ENCODE measurements around the gene CCBE1.

CCBE1 gene

GRCh38 chr18:59570101-59570775 lies 127.0 kb downstream of the CCBE1 start:
- Histone ChIP-seq H3K27me3 (ENCODE audit: control insufficient read depth, insufficient read depth, low read length) (no peaks in the 10 kb centered on the region), H3K36me3 (ENCODE audit: control insufficient read depth, insufficient read depth, low read length) (no peaks in the 10 kb centered on the region), H3K9ac (ENCODE audit: low read length) (no peak overlapping the region), H3K9me3 (ENCODE audit: control insufficient read depth, low read length) (no peaks in the 10 kb centered on the region), H3K4me3 (ENCODE audit: low read length) (no peak overlapping the region), H3K4me1 (ENCODE audit: control insufficient read depth, insufficient read depth, low read length) (no peaks in the 10 kb centered on the region)

- H3K9ac ChIP-seq (ENCODE audit: low read length) = no peak overlapping the region
- H3K27me3 ChIP-seq (ENCODE audit: control insufficient read depth, insufficient read depth, low read length) = no peaks in the 10 kb centered on the region
- H3K9me3 ChIP-seq (ENCODE audit: control insufficient read depth, low read length) = no peaks in the 10 kb centered on the region
- no peaks in the 10 kb centered on the region for H3K4me1 ChIP-seq (ENCODE audit: control insufficient read depth, insufficient read depth, low read length)
- H3K36me3 ChIP-seq (ENCODE audit: control insufficient read depth, insufficient read depth, low read length) = no peaks in the 10 kb centered on the region
- H3K4me3 ChIP-seq (ENCODE audit: low read length) = no peak overlapping the region
Observed at GRCh38 chr18:59569390-59569791, 127.8 kb downstream of the CCBE1 start.

- Histone ChIP-seq H3K36me3 (ENCODE audit: control insufficient read depth, insufficient read depth, low read length) (no peaks in the 10 kb centered on the region), H3K9ac (ENCODE audit: low read length) (no peak overlapping the region), H3K4me1 (ENCODE audit: control insufficient read depth, insufficient read depth, low read length) (no peaks in the 10 kb centered on the region), H3K4me3 (ENCODE audit: low read length) (no peak overlapping the region), H3K9me3 (ENCODE audit: control insufficient read depth, low read length) (no peaks in the 10 kb centered on the region), H3K27me3 (ENCODE audit: control insufficient read depth, insufficient read depth, low read length) (no peaks in the 10 kb centered on the region)
Observed at GRCh38 chr18:59567431-59567830, 129.8 kb downstream of the CCBE1 start.

GRCh38 chr18:59566533-59566971 lies 130.7 kb downstream of the CCBE1 start:
- Histone ChIP-seq H3K27me3 (ENCODE audit: control insufficient read depth, insufficient read depth, low read length) (no peaks in the 10 kb centered on the region), H3K4me1 (ENCODE audit: control insufficient read depth, insufficient read depth, low read length) (no peaks in the 10 kb centered on the region)

GRCh38 chr18:59565957-59566356 lies 131.3 kb downstream of the CCBE1 start:
- no peak overlapping the region for H3K4me3 ChIP-seq (ENCODE audit: low read length)
- H3K27me3 ChIP-seq (ENCODE audit: control insufficient read depth, insufficient read depth, low read length) = no peaks in the 10 kb centered on the region
- no peaks in the 10 kb centered on the region for H3K36me3 ChIP-seq (ENCODE audit: control insufficient read depth, insufficient read depth, low read length)
- no peaks in the 10 kb centered on the region for H3K4me1 ChIP-seq (ENCODE audit: control insufficient read depth, insufficient read depth, low read length)
- no peaks in the 10 kb centered on the region for H3K9me3 ChIP-seq (ENCODE audit: control insufficient read depth, low read length)
- no peak overlapping the region for H3K9ac ChIP-seq (ENCODE audit: low read length)

More at GRCh38 chr18:59566533-59566971, 130.7 kb downstream of the CCBE1 start:
- no peak overlapping the region for H3K9ac ChIP-seq (ENCODE audit: low read length)
- no peaks in the 10 kb centered on the region for H3K36me3 ChIP-seq (ENCODE audit: control insufficient read depth, insufficient read depth, low read length)
- H3K4me3 ChIP-seq (ENCODE audit: low read length) = no peak overlapping the region
- no peaks in the 10 kb centered on the region for H3K9me3 ChIP-seq (ENCODE audit: control insufficient read depth, low read length)

- Histone ChIP-seq H3K36me3 (ENCODE audit: control insufficient read depth, insufficient read depth, low read length) (no peaks in the 10 kb centered on the region), H3K9me3 (ENCODE audit: control insufficient read depth, low read length) (no peaks in the 10 kb centered on the region), H3K9ac (ENCODE audit: low read length) (no peak overlapping the region), H3K4me1 (ENCODE audit: control insufficient read depth, insufficient read depth, low read length) (no peaks in the 10 kb centered on the region), H3K27me3 (ENCODE audit: control insufficient read depth, insufficient read depth, low read length) (no peaks in the 10 kb centered on the region), H3K4me3 (ENCODE audit: low read length) (no peak overlapping the region)
Observed at GRCh38 chr18:59564561-59564960, 132.7 kb downstream of the CCBE1 start.

GRCh38 chr18:59563176-59563785 lies 133.9 kb downstream of the CCBE1 start:
- Histone ChIP-seq H3K27me3 (ENCODE audit: control insufficient read depth, insufficient read depth, low read length) (no peaks in the 10 kb centered on the region), H3K36me3 (ENCODE audit: control insufficient read depth, insufficient read depth, low read length) (no peaks in the 10 kb centered on the region), H3K4me1 (ENCODE audit: control insufficient read depth, insufficient read depth, low read length) (no peaks in the 10 kb centered on the region), H3K9me3 (ENCODE audit: control insufficient read depth, low read length) (no peaks in the 10 kb centered on the region), H3K4me3 (ENCODE audit: low read length) (no peak overlapping the region), H3K9ac (ENCODE audit: low read length) (no peak overlapping the region)

GRCh38 chr18:59562751-59563150 lies 134.5 kb downstream of the CCBE1 start:
- H3K9ac ChIP-seq (ENCODE audit: low read length) = no peak overlapping the region
- no peaks in the 10 kb centered on the region for H3K4me1 ChIP-seq (ENCODE audit: control insufficient read depth, insufficient read depth, low read length)
- no peaks in the 10 kb centered on the region for H3K36me3 ChIP-seq (ENCODE audit: control insufficient read depth, insufficient read depth, low read length)
- H3K27me3 ChIP-seq (ENCODE audit: control insufficient read depth, insufficient read depth, low read length) = no peaks in the 10 kb centered on the region
- H3K4me3 ChIP-seq (ENCODE audit: low read length) = no peak overlapping the region
- no peaks in the 10 kb centered on the region for H3K9me3 ChIP-seq (ENCODE audit: control insufficient read depth, low read length)

- Histone ChIP-seq H3K4me1 (ENCODE audit: control insufficient read depth, insufficient read depth, low read length) (no peaks in the 10 kb centered on the region), H3K9me3 (ENCODE audit: control insufficient read depth, low read length) (no peaks in the 10 kb centered on the region), H3K4me3 (ENCODE audit: low read length) (no peak overlapping the region), H3K27me3 (ENCODE audit: control insufficient read depth, insufficient read depth, low read length) (no peaks in the 10 kb centered on the region), H3K36me3 (ENCODE audit: control insufficient read depth, insufficient read depth, low read length) (no peaks in the 10 kb centered on the region), H3K9ac (ENCODE audit: low read length) (no peak overlapping the region)
Observed at GRCh38 chr18:59561612-59562011, 135.6 kb downstream of the CCBE1 start.

- Histone ChIP-seq H3K4me3 (ENCODE audit: low read length) (no peak overlapping the region), H3K36me3 (ENCODE audit: control insufficient read depth, insufficient read depth, low read length) (no peaks in the 10 kb centered on the region), H3K9me3 (ENCODE audit: control insufficient read depth, low read length) (no peaks in the 10 kb centered on the region), H3K27me3 (ENCODE audit: control insufficient read depth, insufficient read depth, low read length) (no peaks in the 10 kb centered on the region), H3K4me1 (ENCODE audit: control insufficient read depth, insufficient read depth, low read length) (no peaks in the 10 kb centered on the region), H3K9ac (ENCODE audit: low read length) (no peak overlapping the region)
Observed at GRCh38 chr18:59560556-59560955, 136.7 kb downstream of the CCBE1 start.

- Histone ChIP-seq H3K4me3 (ENCODE audit: low read length) (no peak overlapping the region), H3K9ac (ENCODE audit: low read length) (no peak overlapping the region), H3K9me3 (ENCODE audit: control insufficient read depth, low read length) (no peaks in the 10 kb centered on the region), H3K36me3 (ENCODE audit: control insufficient read depth, insufficient read depth, low read length) (no peaks in the 10 kb centered on the region), H3K27me3 (ENCODE audit: control insufficient read depth, insufficient read depth, low read length) (no peaks in the 10 kb centered on the region), H3K4me1 (ENCODE audit: control insufficient read depth, insufficient read depth, low read length) (no peaks in the 10 kb centered on the region)
Observed at GRCh38 chr18:59559528-59559927, 137.7 kb downstream of the CCBE1 start.

GRCh38 chr18:59555995-59556659 lies 141.1 kb downstream of the CCBE1 start:
- H3K4me3 ChIP-seq (ENCODE audit: low read length) = no peak overlapping the region
- no peaks in the 10 kb centered on the region for H3K36me3 ChIP-seq (ENCODE audit: control insufficient read depth, insufficient read depth, low read length)
- no peaks in the 10 kb centered on the region for H3K4me1 ChIP-seq (ENCODE audit: control insufficient read depth, insufficient read depth, low read length)
- no peak overlapping the region for H3K9ac ChIP-seq (ENCODE audit: low read length)
- no peaks in the 10 kb centered on the region for H3K9me3 ChIP-seq (ENCODE audit: control insufficient read depth, low read length)
- no peaks in the 10 kb centered on the region for H3K27me3 ChIP-seq (ENCODE audit: control insufficient read depth, insufficient read depth, low read length)
